ENCODE measurements around the gene PKD1L1. TPM values are rescaled to one million over a fixed set of nuclear protein-coding genes. Genes with fewer than 3 reads are reported as not detected.

Gene PKD1L1
- total RNA-seq, 1 experiment from 2014 or later = 0.24 TPM

DNA sequence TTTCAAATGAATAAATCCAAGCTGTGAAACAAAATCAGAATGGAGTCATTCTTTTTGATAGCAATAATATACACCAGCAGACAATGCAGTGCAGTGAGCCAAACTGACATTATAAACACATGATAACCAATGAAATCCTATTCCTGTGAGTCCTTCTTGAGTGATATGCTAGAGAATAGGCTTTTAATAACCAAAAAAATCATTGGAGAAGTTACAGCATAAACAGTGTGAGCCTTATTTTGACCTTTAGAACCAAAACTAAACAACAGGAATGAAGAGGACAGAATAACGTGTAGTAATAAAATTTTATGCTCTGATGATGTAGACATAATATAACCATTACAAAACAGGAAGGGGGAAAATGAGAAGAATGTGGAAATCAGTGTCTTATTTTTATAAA lies 22.5 kb upstream of the PKD1L1 start:
- TF ChIP-seq, protein P1, sequence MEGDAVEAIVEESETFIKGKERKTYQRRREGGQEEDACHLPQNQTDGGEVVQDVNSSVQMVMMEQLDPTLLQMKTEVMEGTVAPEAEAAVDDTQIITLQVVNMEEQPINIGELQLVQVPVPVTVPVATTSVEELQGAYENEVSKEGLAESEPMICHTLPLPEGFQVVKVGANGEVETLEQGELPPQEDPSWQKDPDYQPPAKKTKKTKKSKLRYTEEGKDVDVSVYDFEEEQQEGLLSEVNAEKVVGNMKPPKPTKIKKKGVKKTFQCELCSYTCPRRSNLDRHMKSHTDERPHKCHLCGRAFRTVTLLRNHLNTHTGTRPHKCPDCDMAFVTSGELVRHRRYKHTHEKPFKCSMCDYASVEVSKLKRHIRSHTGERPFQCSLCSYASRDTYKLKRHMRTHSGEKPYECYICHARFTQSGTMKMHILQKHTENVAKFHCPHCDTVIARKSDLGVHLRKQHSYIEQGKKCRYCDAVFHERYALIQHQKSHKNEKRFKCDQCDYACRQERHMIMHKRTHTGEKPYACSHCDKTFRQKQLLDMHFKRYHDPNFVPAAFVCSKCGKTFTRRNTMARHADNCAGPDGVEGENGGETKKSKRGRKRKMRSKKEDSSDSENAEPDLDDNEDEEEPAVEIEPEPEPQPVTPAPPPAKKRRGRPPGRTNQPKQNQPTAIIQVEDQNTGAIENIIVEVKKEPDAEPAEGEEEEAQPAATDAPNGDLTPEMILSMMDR (IDR thresholded peaks at IDR 0.05; ENCODE audit: unreplicated experiment) = no peak
- Mint-ChIP-seq H3K9me3 (ENCODE audit: low read depth, unreplicated experiment) (no peaks in the 10 kb centered on the region), H3K27me3 (ENCODE audit: unreplicated experiment) (no peaks in the 10 kb centered on the region), H3K27ac (ENCODE audit: unreplicated experiment) (no peak overlapping the region), H3K4me3 (ENCODE audit: low read depth, unreplicated experiment) (no peak overlapping the region), H3K4me1 (ENCODE audit: low read depth, unreplicated experiment) (peaks cover 29% of the 10 kb centered on the region), H3K36me3 (ENCODE audit: insufficient read depth, unreplicated experiment) (peaks cover 42% of the 10 kb centered on the region)
- CTCF ChIA-PET = no interaction called here
- intact Hi-C loops (cut with micrococcal nuclease; ENCODE audit: unreplicated experiment) = no loop called here
- no TSS peak for BruUV-seq (replicated peaks)
- no peak for DNase-seq

DNA sequence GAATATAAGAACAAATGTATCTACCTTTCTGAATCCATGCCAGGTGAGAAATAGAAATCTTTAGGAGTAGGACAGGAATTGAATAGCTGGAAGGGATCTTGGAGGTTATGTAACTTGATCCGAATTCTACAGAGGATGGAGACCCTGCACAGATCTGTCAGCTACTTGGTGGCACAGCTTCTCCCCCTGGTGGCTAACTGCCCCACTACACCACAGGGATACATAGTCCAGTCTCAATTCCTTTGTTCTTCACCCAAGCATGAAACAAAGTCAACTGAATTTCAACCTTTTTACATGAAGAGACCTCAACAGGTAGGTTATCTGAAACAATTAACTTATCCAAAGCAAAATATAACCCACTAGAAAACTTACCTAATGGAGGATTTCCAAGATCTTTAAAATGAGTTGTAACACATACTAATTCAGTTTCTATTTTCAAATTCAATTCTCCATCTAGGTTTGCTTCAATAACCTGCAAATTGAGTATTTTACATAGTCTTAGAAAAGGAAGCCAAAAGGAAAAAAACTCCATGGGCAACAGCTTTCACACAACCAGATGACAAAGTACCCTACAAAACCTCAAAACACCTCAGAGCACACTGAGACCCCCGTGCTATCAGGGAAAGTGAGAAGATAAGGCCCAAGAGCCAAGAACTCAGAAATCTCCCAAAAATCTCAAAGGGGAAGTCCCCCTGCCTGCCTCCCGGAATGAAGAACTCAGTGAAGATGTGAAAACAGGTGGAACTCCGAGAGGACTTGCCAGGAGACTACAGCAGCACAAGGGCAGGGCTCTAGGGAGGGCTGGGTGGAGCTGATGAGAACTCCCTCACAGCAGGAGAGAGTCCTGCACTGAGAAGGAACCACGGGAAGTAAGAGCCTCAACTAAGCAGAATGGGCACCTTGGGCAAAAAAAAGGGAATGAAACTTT lies 20.8 kb upstream of the PKD1L1 start:
- Mint-ChIP-seq H3K36me3 (ENCODE audit: insufficient read depth, unreplicated experiment) (peaks cover 38% of the 10 kb centered on the region), H3K27ac (ENCODE audit: unreplicated experiment) (no peak overlapping the region), H3K4me3 (ENCODE audit: low read depth, unreplicated experiment) (no peak overlapping the region), H3K4me1 (ENCODE audit: low read depth, unreplicated experiment) (peaks cover 24% of the 10 kb centered on the region), H3K9me3 (ENCODE audit: low read depth, unreplicated experiment) (no peaks in the 10 kb centered on the region), H3K27me3 (ENCODE audit: unreplicated experiment) (no peaks in the 10 kb centered on the region)
- BruUV-seq (replicated peaks) = no TSS peak
- TF ChIP-seq, protein P1 (IDR thresholded peaks at IDR 0.05; ENCODE audit: unreplicated experiment) = peak; percentile 89
- CTCF ChIA-PET = interaction anchor here (0.7 to 1.4 kb wide), 10 partner anchors 12 to 703 kb away, joined by 3 to 15 read pairs (median 4); partner anchors contain the start of gene PKD1L1
- peak; percentile 86 for DNase-seq
- intact Hi-C loops (cut with micrococcal nuclease; ENCODE audit: unreplicated experiment) = loop anchor here (1.0 kb wide), 2 partner anchors 24 to 703 kb away; no protein-coding TSS in a partner anchor

DNA sequence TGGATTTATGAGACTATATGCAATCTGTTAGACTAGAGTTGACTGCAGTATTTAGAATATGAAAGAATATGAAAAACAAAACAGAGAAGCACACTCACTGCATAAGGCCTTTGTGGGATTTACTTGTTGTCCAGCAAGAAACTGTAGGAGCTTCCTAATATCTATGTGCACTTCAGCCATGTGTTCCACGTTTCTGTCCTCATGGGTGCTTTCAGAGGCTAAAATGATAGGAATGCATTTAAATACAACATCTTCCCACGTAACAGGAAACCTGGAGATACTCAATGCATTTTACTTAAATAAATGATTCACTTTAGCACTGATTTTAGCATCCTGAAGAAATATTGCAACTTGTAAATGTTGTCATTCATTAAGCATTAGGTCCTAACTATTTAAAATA lies 19.4 kb upstream of the PKD1L1 start:
- BruUV-seq (replicated peaks) = no TSS peak

DNA sequence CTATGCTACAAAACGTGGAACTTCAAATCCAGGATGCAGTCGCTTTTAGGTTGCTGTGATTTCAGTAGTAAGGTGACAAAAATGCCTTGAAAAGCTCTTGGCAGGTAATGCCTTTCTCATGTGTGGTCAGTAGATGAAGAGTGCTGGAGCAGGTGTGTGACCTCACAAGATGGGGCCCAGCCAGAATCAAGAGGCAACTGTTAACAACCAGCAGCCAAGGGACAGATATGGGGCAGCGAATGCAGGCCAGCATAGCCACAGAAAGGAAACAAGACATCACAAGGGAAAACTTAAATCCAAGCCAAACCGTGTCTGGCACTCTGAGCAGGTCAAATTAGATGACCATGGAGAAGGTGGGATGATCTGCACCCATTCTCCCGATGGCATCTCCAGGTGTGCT lies 18.9 kb upstream of the PKD1L1 start:
- no peak overlapping the region for H3K4me3 Mint-ChIP-seq (ENCODE audit: low read depth, unreplicated experiment)
- no peak overlapping the region for H3K27ac Mint-ChIP-seq (ENCODE audit: unreplicated experiment)
- intact Hi-C loops (cut with micrococcal nuclease; ENCODE audit: unreplicated experiment) = no loop called here
- CTCF ChIA-PET = interaction anchor here (0.6 to 0.8 kb wide), 3 partner anchors 18 to 530 kb away, joined by 3 to 4 read pairs (median 3); no protein-coding TSS in a partner anchor
- peaks cover 51% of the 10 kb centered on the region for H3K36me3 Mint-ChIP-seq (ENCODE audit: insufficient read depth, unreplicated experiment)
- no TSS peak for BruUV-seq (replicated peaks)
- no peak for DNase-seq
- TF ChIP-seq, protein P1 (IDR thresholded peaks at IDR 0.05; ENCODE audit: unreplicated experiment) = no peak
- no peaks in the 10 kb centered on the region for H3K9me3 Mint-ChIP-seq (ENCODE audit: low read depth, unreplicated experiment)
- H3K27me3 Mint-ChIP-seq (ENCODE audit: unreplicated experiment) = no peaks in the 10 kb centered on the region
- peaks cover 22% of the 10 kb centered on the region for H3K4me1 Mint-ChIP-seq (ENCODE audit: low read depth, unreplicated experiment)

More for the DNA sequence above, 19.4 kb upstream of the PKD1L1 start:
- Mint-ChIP-seq H3K4me1 (ENCODE audit: low read depth, unreplicated experiment) (peaks cover 22% of the 10 kb centered on the region), H3K27ac (ENCODE audit: unreplicated experiment) (no peak overlapping the region), H3K9me3 (ENCODE audit: low read depth, unreplicated experiment) (no peaks in the 10 kb centered on the region), H3K36me3 (ENCODE audit: insufficient read depth, unreplicated experiment) (peaks cover 46% of the 10 kb centered on the region), H3K27me3 (ENCODE audit: unreplicated experiment) (no peaks in the 10 kb centered on the region), H3K4me3 (ENCODE audit: low read depth, unreplicated experiment) (no peak overlapping the region)
- intact Hi-C loops (cut with micrococcal nuclease; ENCODE audit: unreplicated experiment) = loop anchor here (1.0 kb wide), 1 partner anchor 701 kb away; no protein-coding TSS in a partner anchor
- no peak for DNase-seq
- CTCF ChIA-PET = interaction anchor here (0.6 to 0.8 kb wide), 2 partner anchors 18 to 530 kb away, joined by 3 to 4 read pairs; no protein-coding TSS in a partner anchor
- TF ChIP-seq, protein P1 (IDR thresholded peaks at IDR 0.05; ENCODE audit: unreplicated experiment) = no peak

All from Calu3 (cell line).